ENCODE data around the gene RTN4RL2. TPM values are rescaled to one million over a fixed set of nuclear protein-coding genes. Genes with fewer than 3 reads are reported as not detected.

The RTN4RL2 gene
- total RNA-seq, 1 donor from 2014 or later: 0.67 TPM

- H3K4me3 ChIP-seq (ENCODE audit: low read depth, low read length): no peak overlapping the region
- H3K36me3 ChIP-seq (ENCODE audit: control insufficient read depth, insufficient read depth, low read length): no peaks in the 10 kb centered on the region
- TF ChIP-seq, protein P1, sequence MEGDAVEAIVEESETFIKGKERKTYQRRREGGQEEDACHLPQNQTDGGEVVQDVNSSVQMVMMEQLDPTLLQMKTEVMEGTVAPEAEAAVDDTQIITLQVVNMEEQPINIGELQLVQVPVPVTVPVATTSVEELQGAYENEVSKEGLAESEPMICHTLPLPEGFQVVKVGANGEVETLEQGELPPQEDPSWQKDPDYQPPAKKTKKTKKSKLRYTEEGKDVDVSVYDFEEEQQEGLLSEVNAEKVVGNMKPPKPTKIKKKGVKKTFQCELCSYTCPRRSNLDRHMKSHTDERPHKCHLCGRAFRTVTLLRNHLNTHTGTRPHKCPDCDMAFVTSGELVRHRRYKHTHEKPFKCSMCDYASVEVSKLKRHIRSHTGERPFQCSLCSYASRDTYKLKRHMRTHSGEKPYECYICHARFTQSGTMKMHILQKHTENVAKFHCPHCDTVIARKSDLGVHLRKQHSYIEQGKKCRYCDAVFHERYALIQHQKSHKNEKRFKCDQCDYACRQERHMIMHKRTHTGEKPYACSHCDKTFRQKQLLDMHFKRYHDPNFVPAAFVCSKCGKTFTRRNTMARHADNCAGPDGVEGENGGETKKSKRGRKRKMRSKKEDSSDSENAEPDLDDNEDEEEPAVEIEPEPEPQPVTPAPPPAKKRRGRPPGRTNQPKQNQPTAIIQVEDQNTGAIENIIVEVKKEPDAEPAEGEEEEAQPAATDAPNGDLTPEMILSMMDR (IDR thresholded peaks at IDR 0.05; ENCODE audit: insufficient read depth, low read length, poor library complexity, severe bottlenecking): no peak
- no peaks in the 10 kb centered on the region for H3K27me3 ChIP-seq (ENCODE audit: control insufficient read depth, insufficient read depth, low read length)
- no peak for DNase-seq (ENCODE audit: low read depth)
Observed at GRCh38 chr11:57418131-57418530, 42.2 kb upstream of the RTN4RL2 start.

- no peak overlapping the region for H3K4me3 ChIP-seq (ENCODE audit: low read depth, low read length)
- no peaks in the 10 kb centered on the region for H3K36me3 ChIP-seq (ENCODE audit: control insufficient read depth, insufficient read depth, low read length)
- no peak for DNase-seq (ENCODE audit: low read depth)
- TF ChIP-seq, protein P1 (IDR thresholded peaks at IDR 0.05; ENCODE audit: insufficient read depth, low read length, poor library complexity, severe bottlenecking): no peak
- H3K27me3 ChIP-seq (ENCODE audit: control insufficient read depth, insufficient read depth, low read length): no peaks in the 10 kb centered on the region
Observed at GRCh38 chr11:57419146-57419545, 41.2 kb upstream of the RTN4RL2 start.

DNA sequence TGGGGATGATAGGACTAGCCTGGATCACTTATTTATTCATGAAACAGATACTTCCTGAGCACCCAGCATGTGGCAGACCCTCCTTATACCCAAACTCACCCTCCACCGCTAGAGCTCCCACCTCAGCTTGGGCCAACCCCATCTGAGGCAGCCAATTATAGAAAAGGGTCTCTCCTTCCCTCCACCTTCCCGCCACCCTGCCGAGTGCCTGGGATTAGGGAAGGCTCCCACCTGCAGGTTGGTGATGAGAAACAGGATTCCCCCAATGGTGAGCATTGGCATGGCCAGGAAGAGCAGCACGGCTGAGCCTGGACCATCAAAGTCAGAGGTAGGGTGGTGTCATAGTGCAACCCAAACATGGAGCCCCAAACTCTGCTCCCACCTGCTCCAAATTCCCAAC lies 39.3 kb upstream of the RTN4RL2 start:
- TF ChIP-seq, protein P1 (IDR thresholded peaks at IDR 0.05; ENCODE audit: insufficient read depth, low read length, poor library complexity, severe bottlenecking): no peak
- H3K4me3 ChIP-seq (ENCODE audit: low read depth, low read length): no peak overlapping the region
- no peaks in the 10 kb centered on the region for H3K36me3 ChIP-seq (ENCODE audit: control insufficient read depth, insufficient read depth, low read length)
- no peaks in the 10 kb centered on the region for H3K27me3 ChIP-seq (ENCODE audit: control insufficient read depth, insufficient read depth, low read length)
- no peak for DNase-seq (ENCODE audit: low read depth)

DNA sequence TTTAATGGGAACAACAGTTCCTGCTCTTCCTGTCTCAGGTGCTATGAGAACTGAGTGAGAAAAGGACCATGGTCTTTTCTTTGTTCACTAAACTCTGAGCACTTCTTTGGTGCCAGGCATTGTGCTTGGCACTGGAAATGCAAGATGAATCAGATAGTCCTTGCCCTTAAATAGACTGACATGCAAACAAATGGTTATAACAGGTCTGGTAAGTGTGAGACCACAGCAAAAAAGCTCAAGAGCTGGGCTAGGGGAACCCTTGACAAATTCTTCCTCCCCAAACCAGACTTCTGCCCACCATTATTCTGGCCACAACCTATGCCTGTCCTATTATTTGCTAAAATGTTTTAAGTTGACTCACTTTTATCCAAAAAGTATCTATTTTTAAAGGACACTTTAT lies 38.5 kb upstream of the RTN4RL2 start:
- Histone ChIP-seq H3K27me3 (ENCODE audit: control insufficient read depth, insufficient read depth, low read length) (no peaks in the 10 kb centered on the region), H3K4me3 (ENCODE audit: low read depth, low read length) (no peak overlapping the region), H3K36me3 (ENCODE audit: control insufficient read depth, insufficient read depth, low read length) (no peaks in the 10 kb centered on the region)
- TF ChIP-seq, protein P1 (IDR thresholded peaks at IDR 0.05; ENCODE audit: insufficient read depth, low read length, poor library complexity, severe bottlenecking): no peak
- no peak for DNase-seq (ENCODE audit: low read depth)

- TF ChIP-seq, protein P1 (IDR thresholded peaks at IDR 0.05; ENCODE audit: insufficient read depth, low read length, poor library complexity, severe bottlenecking): no peak
- no peaks in the 10 kb centered on the region for H3K36me3 ChIP-seq (ENCODE audit: control insufficient read depth, insufficient read depth, low read length)
- H3K27me3 ChIP-seq (ENCODE audit: control insufficient read depth, insufficient read depth, low read length): no peaks in the 10 kb centered on the region
- no peak for DNase-seq (ENCODE audit: low read depth)
- H3K4me3 ChIP-seq (ENCODE audit: low read depth, low read length): no peak overlapping the region
Observed at GRCh38 chr11:57422669-57423068, 37.7 kb upstream of the RTN4RL2 start.

DNA sequence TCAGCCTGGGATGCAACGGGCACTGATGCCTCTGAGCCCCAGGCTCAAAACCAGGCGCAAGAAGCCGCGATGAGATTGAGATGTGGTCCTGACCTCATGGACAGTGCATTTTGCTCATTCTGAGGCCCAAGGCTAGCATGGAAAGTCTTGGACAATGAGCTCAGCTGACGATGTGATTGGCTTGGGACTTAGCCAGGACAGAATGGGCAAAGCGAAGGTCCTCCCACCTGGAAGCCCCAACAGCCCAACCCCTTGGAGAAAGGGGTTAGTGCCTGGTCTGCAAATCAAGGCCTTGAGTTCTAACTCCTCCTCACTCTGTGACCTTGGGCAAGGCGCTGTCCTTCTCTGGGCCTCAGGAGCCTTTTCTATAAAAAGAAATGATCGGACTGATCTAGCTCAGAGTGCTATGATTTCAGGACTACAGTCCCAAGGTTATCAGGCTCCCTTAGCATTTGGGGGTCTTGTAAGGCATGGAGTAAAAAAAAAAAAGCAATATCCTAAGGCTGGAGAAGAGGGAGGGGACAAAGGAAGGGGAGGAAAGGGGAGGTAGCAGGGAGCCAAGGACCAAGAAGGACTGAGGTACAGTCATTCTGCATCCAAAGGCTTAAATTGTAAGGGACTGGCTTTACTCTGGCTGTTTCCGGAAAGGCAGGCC lies 36.1 kb upstream of the RTN4RL2 start:
- H3K27me3 ChIP-seq (ENCODE audit: control insufficient read depth, insufficient read depth, low read length): no peaks in the 10 kb centered on the region
- DNase-seq (ENCODE audit: low read depth): no peak
- no peaks in the 10 kb centered on the region for H3K36me3 ChIP-seq (ENCODE audit: control insufficient read depth, insufficient read depth, low read length)
- TF ChIP-seq, protein P1 (IDR thresholded peaks at IDR 0.05; ENCODE audit: insufficient read depth, low read length, poor library complexity, severe bottlenecking): no peak
- no peak overlapping the region for H3K4me3 ChIP-seq (ENCODE audit: low read depth, low read length)

Measured in kidney epithelial cell (primary cell).